ENCODE measurements around the gene CADM4. TPM values are rescaled to one million over a fixed set of nuclear protein-coding genes. Genes with fewer than 3 reads are reported as not detected.

The CADM4 gene
- total RNA-seq, 1 experiment from 2014 or later: 28.7 TPM

GRCh38 chr19:43575156-43575950 lies 64.3 kb downstream of the CADM4 start, which contains the start of the genes PINLYP and XRCC1:
TSS of gene PINLYP (plus strand) at chr19:43575801. CDS start at chr19:43577192, 1,391 bp downstream.
TSS of gene XRCC1 (minus strand) at chr19:43575527. CDS start at chr19:43575458, 69 bp downstream.
- intact Hi-C loops (cut with micrococcal nuclease): loop anchor here (1.0 kb wide), 1 partner anchor 21 kb away; the partner anchor contains the start of genes IRGQ and ZNF576
- no TSS peak for BruUV-seq (replicated peaks)
- Histone ChIP-seq H3K4me2 (ENCODE audit: low read length) (peak within 1 kb of the TSS; percentile 89), H3K36me3 (ENCODE audit: control insufficient read depth in 1 of 2, insufficient read depth in 2 of 2, low read length in 2 of 2) (no peaks in the 10 kb centered on the region), H3K9me2 (ENCODE audit: insufficient read depth) (no peaks in the 10 kb centered on the region), H4K20me1 (ENCODE audit: insufficient read depth) (no peaks in the 10 kb centered on the region), H3K9me3 (ENCODE audit: control insufficient read depth in 1 of 2, insufficient read depth in 1 of 2, low read depth in 1 of 2, low read length in 2 of 2) (no peaks in the 10 kb centered on the region), H2AFZ (ENCODE audit: low read depth, low read length, poor library complexity, severe bottlenecking) (peak within 1 kb of the TSS; percentile 53), H3K4me3 (replicated peaks in 1 of 2; ENCODE audit: low read depth in 1 of 2, low read length in 2 of 2) (peak within 1 kb of the TSS; percentile 81 to 85), H3K27ac (ENCODE audit: low read depth, low read length) (peak within 1 kb of the TSS; percentile 70), H3K9ac (ENCODE audit: low read length) (peak within 1 kb of the TSS; percentile 90), H3K79me2 (ENCODE audit: insufficient read depth, low read length) (peaks cover 10% of the 10 kb centered on the region; the same call in 1 of the 2 replicates), H3K27me3 (ENCODE audit: insufficient read depth, low read length) (no peaks in the 10 kb centered on the region), H3K4me1 (ENCODE audit: control insufficient read depth in 1 of 2, insufficient read depth in 2 of 2, low read length in 2 of 2) (peaks cover 11 to 14% of the 10 kb centered on the region in 2 experiments)
- TF ChIP-seq EGR1 (IDR thresholded peaks at IDR 0.05; ENCODE audit: low read depth) (0 out of 2 replicates have a peak, but pooled peaks have one; percentile 29), SRF (IDR thresholded peaks at IDR 0.05; ENCODE audit: low read depth) (0 out of 2 replicates have a peak, but pooled peaks have one; percentile 13), POLR2AphosphoS5 (IDR thresholded peaks at IDR 0.05; ENCODE audit: low read depth, low read length) (peak; percentile 54; the same call in 1 of the 2 replicates), EZH2phosphoT487 (IDR thresholded peaks at IDR 0.05; ENCODE audit: borderline replicate concordance) (no peak), CBX3 (IDR thresholded peaks at IDR 0.05; ENCODE audit: low read depth) (no peak), SP1 (IDR thresholded peaks at IDR 0.05; ENCODE audit: low read depth) (peak; percentile 41; the same call in 1 of the 2 replicates)
- peak; percentile 98 for DNase-seq (ENCODE audit: low read depth, low spot score)
- peak; percentile 99 for ATAC-seq
- RAD21 ChIA-PET (ENCODE audit: low non-redundant PET in 1 of 2, low total read pairs in 2 of 2, uncharacterized antibody in 2 of 2, unreplicated experiment in 2 of 2): no interaction called here
- POLR2A ChIA-PET: interaction anchor here (1.8 kb wide), 1 partner anchor 21 kb away, joined by 6 read pairs; the partner anchor contains the start of genes IRGQ and ZNF576
- CTCF ChIA-PET: interaction anchor here (0.7 to 1.2 kb wide), 2 partner anchors 19 to 20 kb away, joined by 3 read pairs; no protein-coding TSS in a partner anchor
